SK-N-MC (cell line): Measurements from ENCODE around the gene ZC3H15.

Experiments
- DNase-seq: peaks from one replicate; pipeline ENCODE4 v3.0.0-alpha.2; 2011; ENCODE audit warnings: low read depth, low spot score
- H3K27ac ChIP-seq: fragments of 200-600 bp; sonication (generic); 2 replicates; pipeline ENCODE4 v1.5.1; 2016; ENCODE audit warnings: mixed run types
- H3K36me3 ChIP-seq: fragments of 200-600 bp; sonication (generic); 2 replicates; pipeline ENCODE4 v1.6.1; 2017; ENCODE audit warnings: antibody characterized with exemption, low read length, mixed read lengths; ENCODE audit not compliant: insufficient read depth
- H3K4me3 ChIP-seq: fragments of 200-600 bp; sonication (generic); 2 replicates; pipeline ENCODE4 v1.5.1; 2016
- H3K9ac ChIP-seq: fragments of 200-600 bp; sonication (generic); 2 replicates; pipeline ENCODE4 v1.8.0; 2017; ENCODE audit warnings: mixed run types, mixed read lengths; ENCODE audit not compliant: insufficient read length
- H3K9me3 ChIP-seq: fragments of 200-600 bp; sonication (generic); 2 replicates; pipeline ENCODE4 v1.6.1; 2017; ENCODE audit warnings: low read depth, mild to moderate bottlenecking, antibody characterized with exemption, low read length, moderate library complexity, mixed read lengths
- EZH2 ChIP-seq: fragments of 200-600 bp; sonication (generic); IDR thresholded peaks from one replicate; pipeline ENCODE4 v1.6.1; 2017; ENCODE audit warnings: antibody characterized with exemption
- FOXP2 ChIP-seq: optimal IDR thresholded peaks from 2 replicates; pipeline ENCODE3; 2011; ENCODE audit warnings: mild to moderate bottlenecking, moderate library complexity; ENCODE audit not compliant: insufficient read depth; ENCODE audit errors: extremely low read length, control extremely low read depth
- POLR2AphosphoS5 ChIP-seq: IDR thresholded peaks from 2 replicates; pipeline ENCODE4 v1.6.1; 2012; ENCODE audit warnings: mild to moderate bottlenecking, low read depth, low read length, borderline replicate concordance

ZC3H15 gene

GRCh38 chr2:186484062-186484735, 1.9 kb upstream of the ZC3H15 start:
- H3K36me3 ChIP-seq = peaks cover 10% of the 10 kb centered on the region
- peak overlapping the region; percentile 99 for H3K4me3 ChIP-seq
- TF ChIP-seq FOXP2 (no peak), POLR2AphosphoS5 (no peak), EZH2 (no peak)
- no peaks in the 10 kb centered on the region for H3K9me3 ChIP-seq
- DNase-seq = no peak
- H3K27ac ChIP-seq = no peak overlapping the region
- H3K9ac ChIP-seq = no peak overlapping the region

GRCh38 chr2:186485576-186485870, 537 bp upstream of the ZC3H15 start:
- peak overlapping the region; percentile 70 for H3K27ac ChIP-seq
- H3K9me3 ChIP-seq = no peaks in the 10 kb centered on the region
- TF ChIP-seq FOXP2 (no peak), POLR2AphosphoS5 (no peak), EZH2 (no peak)
- H3K9ac ChIP-seq = peak overlapping the region; percentile 94
- DNase-seq = no peak
- H3K4me3 ChIP-seq = peak overlapping the region; percentile 99
- peaks cover 19% of the 10 kb centered on the region for H3K36me3 ChIP-seq

- no peaks in the 10 kb centered on the region for H3K9me3 ChIP-seq
- H3K4me3 ChIP-seq = peak overlapping the region; percentile 99
- DNase-seq = no peak
- H3K9ac ChIP-seq = peak overlapping the region; percentile 97
- no peak for TF ChIP-seq POLR2AphosphoS5
- no peak for TF ChIP-seq EZH2
- TF ChIP-seq FOXP2 = no peak
- H3K36me3 ChIP-seq = peaks cover 19% of the 10 kb centered on the region
- peak overlapping the region; percentile 79 for H3K27ac ChIP-seq
These were observed 889 bp downstream of the ZC3H15 start for GRCh38 chr2:186486651-186487647.

- H3K9me3 ChIP-seq = no peaks in the 10 kb centered on the region
- H3K36me3 ChIP-seq = peaks cover 56% of the 10 kb centered on the region
- H3K27ac ChIP-seq = no peak overlapping the region
- no peak overlapping the region for H3K4me3 ChIP-seq
- DNase-seq = no peak
- no peak for TF ChIP-seq POLR2AphosphoS5
- no peak for TF ChIP-seq FOXP2
- no peak for TF ChIP-seq EZH2
- H3K9ac ChIP-seq = no peak overlapping the region
These were observed 7.6 kb downstream of the ZC3H15 start for GRCh38 chr2:186493564-186494085.

- Histone ChIP-seq H3K36me3 (peaks cover 68% of the 10 kb centered on the region), H3K9me3 (no peaks in the 10 kb centered on the region), H3K9ac (no peak overlapping the region), H3K4me3 (no peak overlapping the region), H3K27ac (no peak overlapping the region)
- DNase-seq = no peak
- TF ChIP-seq FOXP2 (no peak), EZH2 (no peak), POLR2AphosphoS5 (no peak)
These were observed 10.3 kb downstream of the ZC3H15 start for GRCh38 chr2:186496401-186496800.

GRCh38 chr2:186497928-186498327, 11.9 kb downstream of the ZC3H15 start:
- DNase-seq = no peak
- H3K27ac ChIP-seq = no peak overlapping the region
- H3K9ac ChIP-seq = no peak overlapping the region
- no peak overlapping the region for H3K4me3 ChIP-seq
- peaks cover 73% of the 10 kb centered on the region for H3K36me3 ChIP-seq
- no peaks in the 10 kb centered on the region for H3K9me3 ChIP-seq
- TF ChIP-seq EZH2 (no peak), POLR2AphosphoS5 (no peak), FOXP2 (no peak)

- no peaks in the 10 kb centered on the region for H3K9me3 ChIP-seq
- DNase-seq = no peak
- H3K36me3 ChIP-seq = peaks cover 75% of the 10 kb centered on the region
- TF ChIP-seq FOXP2 (no peak), EZH2 (no peak), POLR2AphosphoS5 (no peak)
- H3K27ac ChIP-seq = no peak overlapping the region
- no peak overlapping the region for H3K4me3 ChIP-seq
- H3K9ac ChIP-seq = no peak overlapping the region
These were observed 12.8 kb downstream of the ZC3H15 start for GRCh38 chr2:186498834-186499233.
